ENCODE data around the gene CHN2.

GRCh38 chr7:29518616-29519015 is 324.0 kb downstream of the CHN2 start:
- TF ChIP-seq, protein P1, sequence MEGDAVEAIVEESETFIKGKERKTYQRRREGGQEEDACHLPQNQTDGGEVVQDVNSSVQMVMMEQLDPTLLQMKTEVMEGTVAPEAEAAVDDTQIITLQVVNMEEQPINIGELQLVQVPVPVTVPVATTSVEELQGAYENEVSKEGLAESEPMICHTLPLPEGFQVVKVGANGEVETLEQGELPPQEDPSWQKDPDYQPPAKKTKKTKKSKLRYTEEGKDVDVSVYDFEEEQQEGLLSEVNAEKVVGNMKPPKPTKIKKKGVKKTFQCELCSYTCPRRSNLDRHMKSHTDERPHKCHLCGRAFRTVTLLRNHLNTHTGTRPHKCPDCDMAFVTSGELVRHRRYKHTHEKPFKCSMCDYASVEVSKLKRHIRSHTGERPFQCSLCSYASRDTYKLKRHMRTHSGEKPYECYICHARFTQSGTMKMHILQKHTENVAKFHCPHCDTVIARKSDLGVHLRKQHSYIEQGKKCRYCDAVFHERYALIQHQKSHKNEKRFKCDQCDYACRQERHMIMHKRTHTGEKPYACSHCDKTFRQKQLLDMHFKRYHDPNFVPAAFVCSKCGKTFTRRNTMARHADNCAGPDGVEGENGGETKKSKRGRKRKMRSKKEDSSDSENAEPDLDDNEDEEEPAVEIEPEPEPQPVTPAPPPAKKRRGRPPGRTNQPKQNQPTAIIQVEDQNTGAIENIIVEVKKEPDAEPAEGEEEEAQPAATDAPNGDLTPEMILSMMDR (IDR thresholded peaks at IDR 0.05 in 8 of 11, conservative IDR thresholded peaks at IDR 0.05 in 3 of 11): no peak
- TF ChIP-seq POLR2A (IDR thresholded peaks at IDR 0.05) (no peak), POLR2AphosphoS5 (IDR thresholded peaks at IDR 0.05) (no peak)

Measured in spleen (tissue), 7 donors.